K562 (cell line): Measurements from ENCODE around the gene RIMS3. TPM values are rescaled to one million over a fixed set of nuclear protein-coding genes. Genes with fewer than 3 reads are reported as not detected.

Experiments used
- AFF1 ChIP-seq, 2 experiments: fragments of 450-650 bp; IDR thresholded peaks; 2 replicates each; pipeline ENCODE4 v1.6.1; 2018; ENCODE audit warnings: mild to moderate bottlenecking in 2 of 2, low read depth in 1 of 2; ENCODE audit not compliant: partially characterized antibody in 2 of 2
- ARID1B ChIP-seq: fragments of 450-650 bp; IDR thresholded peaks from 2 replicates; pipeline ENCODE4 v1.6.1; 2016; ENCODE audit warnings: antibody characterized with exemption, mild to moderate bottlenecking, inconsistent platforms
- BHLHE40 ChIP-seq: IDR thresholded peaks from 2 replicates; pipeline ENCODE4 v1.6.1; 2011; ENCODE audit warnings: low read length, improper control_type of control experiment
- CREB3L1 ChIP-seq: fragments of 450-650 bp; IDR thresholded peaks from 2 replicates; pipeline ENCODE4 v1.6.1; 2014; ENCODE audit warnings: low read depth, mild to moderate bottlenecking, moderate library complexity, borderline replicate concordance
- CTBP1 ChIP-seq: fragments of 450-650 bp; IDR thresholded peaks from 2 replicates; pipeline ENCODE4 v1.6.1; 2016; ENCODE audit warnings: borderline replicate concordance
- ELF4 ChIP-seq: fragments of 450-650 bp; formaldehyde crosslinking; IDR thresholded peaks from 2 replicates; pipeline ENCODE4 v1.4.0; 2022; ENCODE audit warnings: missing genetic modification characterization
- FOSL1 ChIP-seq: fragments of 200-800 bp; sonication (Bioruptor generic); conservative IDR thresholded peaks from 2 replicates; pipeline ENCODE4 v1.6.1; 2016; ENCODE audit warnings: missing genetic modification characterization, missing compliant biosample characterization
- HMGN3 ChIP-seq: IDR thresholded peaks from 2 replicates; pipeline ENCODE4 v1.6.1; 2011; ENCODE audit warnings: borderline replicate concordance, low read depth, mild to moderate bottlenecking, mixed read lengths, low read length; ENCODE audit not compliant: insufficient read length; ENCODE audit errors: extremely low read depth
- KDM1A ChIP-seq, 2 experiments: fragments of 450-650 bp; IDR thresholded peaks; 2 replicates each; pipeline ENCODE4 v1.6.1; 2016; ENCODE audit warnings: mild to moderate bottlenecking in 2 of 2
- MEF2D ChIP-seq: conservative IDR thresholded peaks from 2 replicates; pipeline ENCODE4 v1.6.1; 2016; ENCODE audit warnings: low read depth, missing genetic modification characterization, missing compliant biosample characterization
- PHB2 ChIP-seq: fragments of 450-650 bp; IDR thresholded peaks from 2 replicates; pipeline ENCODE4 v1.6.1; 2017; ENCODE audit warnings: low read depth
- SFPQ ChIP-seq: fragments of 200-400 bp; formaldehyde crosslinking; IDR thresholded peaks from 2 replicates; pipeline ENCODE4 v1.6.1; 2017; ENCODE audit warnings: mild to moderate bottlenecking, low read depth, low read length, moderate library complexity
- SMARCC2 ChIP-seq: fragments of 450-650 bp; IDR thresholded peaks from 2 replicates; pipeline ENCODE4 v1.6.1; 2017; ENCODE audit warnings: antibody characterized with exemption, moderate library complexity, mild to moderate bottlenecking, low read depth
- SRSF7 ChIP-seq: fragments of 200-400 bp; formaldehyde crosslinking; optimal IDR thresholded peaks from 2 replicates; pipeline ENCODE3; 2017; ENCODE audit warnings: mild to moderate bottlenecking, low read depth, low read length
- TCF3 ChIP-seq: sonication (generic); formaldehyde crosslinking; IDR thresholded peaks from 2 replicates; pipeline ENCODE4 v1.4.0; 2020; ENCODE audit warnings: mild to moderate bottlenecking, missing genetic modification reagents
- TCFL5 ChIP-seq: fragments of 250-450 bp; sonication (Bioruptor Pico); conservative IDR thresholded peaks from 2 replicates; pipeline ENCODE4 v1.6.1; 2021; ENCODE audit warnings: mild to moderate bottlenecking, moderate library complexity, matching md5 sums
- TRIM24 ChIP-seq, 2 experiments: fragments of 450-650 bp; IDR thresholded peaks; 2 replicates each; pipeline ENCODE4 v1.6.1; 2016
- ZFP1 ChIP-seq: fragments of 450-650 bp; formaldehyde crosslinking; IDR thresholded peaks from 2 replicates; pipeline ENCODE4 v1.4.0; 2020; ENCODE audit warnings: mild to moderate bottlenecking, mixed read lengths
- polyA plus RNA-seq, 8 experiments: library from polyadenylated mRNA; depleted of rRNA in 4 of 8; stranded (reverse) in 5 of 8; unstranded in 3 of 8; fragments of >200 nt; fragmentation: Nextera tagmentation in 2 of 8; fragmentation: Illumina TruSeq in 1 of 8; extraction: Ambion mirVana in 2 of 8; extraction: Trizol in 1 of 8; gene quantifications; 2 replicates each; pipeline versions ENCODE4 v1.2.1 to v1.2.3, GENCODE V29; 2011 to 2014; ENCODE audit warnings: inconsistent platforms in 1 of 8, missing spikeins in 1 of 8
- total RNA-seq, 7 experiments: library from RNA; depleted of rRNA in 6 of 7; stranded (reverse); fragments of >200 nt in 6 of 7; fragmentation: Illumina TruSeq in 2 of 7; extraction: Trizol in 2 of 7; gene quantifications; 2 replicates each; pipeline versions ENCODE4 v1.2.1 to v1.2.3, GENCODE V29; 2011 to 2021; ENCODE audit warnings: low replicate concordance in 1 of 7
- TF ChIP-seq, protein P1 (sequence below): IDR thresholded peaks from 2 replicates; pipeline ENCODE4 v1.6.1; 2012; ENCODE audit warnings: low read depth, low read length, improper control_type of control experiment, borderline replicate concordance

The RIMS3 gene
- total and polyA plus RNA-seq, 9 of the 15 experiments (the other 6 are each of a cell fraction or from before 2014, with no cell fraction given) = 0.06 to 1.2 (median 0.59) TPM

DNA sequence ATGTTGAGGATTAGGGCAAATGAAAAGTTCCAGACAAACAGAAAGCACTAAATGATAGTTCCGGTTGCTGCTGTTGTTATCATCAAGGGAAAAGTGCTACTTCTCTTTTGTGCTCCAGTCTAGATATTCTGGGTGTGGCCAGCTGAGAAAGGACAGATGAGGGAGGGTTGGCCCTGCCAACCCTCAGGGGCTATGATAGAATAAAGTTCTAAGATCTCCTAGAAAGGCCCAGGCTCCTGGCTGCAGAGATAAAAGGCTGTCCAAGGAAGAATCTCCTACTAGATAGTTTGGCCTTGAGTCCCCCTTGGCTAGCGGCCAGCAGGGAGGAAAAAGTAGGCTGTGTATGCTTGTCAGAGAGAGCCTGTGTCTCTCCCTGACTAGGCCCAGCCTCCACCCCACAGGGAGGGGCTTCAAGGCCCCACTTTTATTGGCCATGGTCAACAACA lies 31.5 kb downstream of the RIMS3 start (continued):
- TF ChIP-seq BHLHE40 (peak; percentile 46; the same call in 1 of the 2 replicates), KDM1A (IDR thresholded peaks at IDR 0.05) (peak; percentile 85 to 89), ARID1B (peak; percentile 95), TCF3 (CRISPR knock-in tag) (peak; percentile 91), SFPQ (no peak), TRIM24 (IDR thresholded peaks at IDR 0.05) (peak; percentile 33 to 89; a peak in 3 of 4 replicates), CTBP1 (peak; percentile 97), TCFL5 (CRISPR knock-in tag) (no peak), AFF1 (IDR thresholded peaks at IDR 0.05; ENCODE audit: low read depth in 1 of 2, partially characterized antibody in 2 of 2) (peak in 1 of 2 experiments; percentile 63), FOSL1 (tag) (peak; percentile 65), ZFP1 (CRISPR knock-in tag) (no peak), CREB3L1 (peak; percentile 53; the same call in 1 of the 2 replicates), HMGN3 (peak; percentile 70), MEF2D (tag) (0 out of 2 replicates have a peak, but pooled peaks have one; percentile 22), ELF4 (CRISPR knock-in tag) (no peak), SRSF7 (no peak), SMARCC2 (peak; percentile 82; the same call in 1 of the 2 replicates), PHB2 (peak; percentile 73; the same call in 1 of the 2 replicates)
- TF ChIP-seq, protein P1, sequence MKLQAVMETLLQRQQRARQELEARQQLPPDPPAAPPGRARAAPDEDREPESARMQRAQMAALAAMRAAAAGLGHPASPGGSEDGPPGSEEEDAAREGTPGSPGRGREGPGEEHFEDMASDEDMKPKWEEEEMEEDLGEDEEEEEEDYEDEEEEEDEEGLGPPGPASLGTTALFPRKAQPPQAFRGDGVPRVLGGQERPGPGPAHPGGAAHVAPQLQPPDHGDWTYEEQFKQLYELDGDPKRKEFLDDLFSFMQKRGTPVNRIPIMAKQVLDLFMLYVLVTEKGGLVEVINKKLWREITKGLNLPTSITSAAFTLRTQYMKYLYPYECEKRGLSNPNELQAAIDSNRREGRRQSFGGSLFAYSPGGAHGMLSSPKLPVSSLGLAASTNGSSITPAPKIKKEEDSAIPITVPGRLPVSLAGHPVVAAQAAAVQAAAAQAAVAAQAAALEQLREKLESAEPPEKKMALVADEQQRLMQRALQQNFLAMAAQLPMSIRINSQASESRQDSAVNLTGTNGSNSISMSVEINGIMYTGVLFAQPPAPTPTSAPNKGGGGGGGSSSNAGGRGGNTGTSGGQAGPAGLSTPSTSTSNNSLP = peak; percentile 84
